ENCODE results near the gene CISD3.
"Not testable (repeated sequence)": the region's sequence is repeated elsewhere in the genome, so short reads cannot be mapped to it uniquely, and the experiment has no call there.

Gene CISD3

GRCh38 chr17:38707678-38708351 lies 22.3 kb upstream of the CISD3 start:
- no peak for DNase-seq (ENCODE audit: low read depth, low spot score)

DNA sequence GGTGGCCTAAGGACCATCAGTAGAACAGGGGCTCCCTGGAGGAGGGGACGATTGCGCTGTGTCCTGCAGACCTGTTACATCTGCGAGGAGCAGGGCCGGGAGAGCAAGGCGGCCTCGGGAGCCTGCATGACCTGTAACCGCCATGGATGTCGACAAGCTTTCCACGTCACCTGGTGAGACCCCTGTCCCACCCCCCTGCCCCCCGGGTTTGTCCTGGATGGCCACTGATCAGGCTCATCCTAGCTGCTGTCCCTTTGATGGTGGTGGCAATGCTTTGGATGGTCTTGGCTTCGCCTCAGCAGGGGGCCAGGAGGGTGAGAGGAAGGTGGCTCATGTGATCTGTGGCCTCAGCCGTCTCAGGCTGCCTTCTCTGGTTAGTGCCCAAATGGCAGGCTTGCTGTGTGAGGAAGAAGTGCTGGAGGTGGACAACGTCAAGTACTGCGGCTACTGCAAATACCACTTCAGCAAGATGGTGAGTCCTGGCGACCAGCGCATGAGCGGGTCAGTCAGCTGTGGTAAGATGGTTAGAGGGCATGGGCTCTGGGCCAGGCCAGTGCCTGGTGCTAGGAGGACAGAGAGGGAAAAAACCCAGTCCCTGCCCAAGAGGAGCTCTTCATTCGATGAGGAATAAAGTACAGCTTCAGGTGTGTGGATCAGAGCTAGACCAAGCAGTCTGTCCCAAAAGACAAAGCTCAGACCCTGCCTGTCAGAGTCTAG lies 20.9 kb upstream of the CISD3 start:
- DNase-seq (ENCODE audit: low read depth, low spot score): no peak

DNA sequence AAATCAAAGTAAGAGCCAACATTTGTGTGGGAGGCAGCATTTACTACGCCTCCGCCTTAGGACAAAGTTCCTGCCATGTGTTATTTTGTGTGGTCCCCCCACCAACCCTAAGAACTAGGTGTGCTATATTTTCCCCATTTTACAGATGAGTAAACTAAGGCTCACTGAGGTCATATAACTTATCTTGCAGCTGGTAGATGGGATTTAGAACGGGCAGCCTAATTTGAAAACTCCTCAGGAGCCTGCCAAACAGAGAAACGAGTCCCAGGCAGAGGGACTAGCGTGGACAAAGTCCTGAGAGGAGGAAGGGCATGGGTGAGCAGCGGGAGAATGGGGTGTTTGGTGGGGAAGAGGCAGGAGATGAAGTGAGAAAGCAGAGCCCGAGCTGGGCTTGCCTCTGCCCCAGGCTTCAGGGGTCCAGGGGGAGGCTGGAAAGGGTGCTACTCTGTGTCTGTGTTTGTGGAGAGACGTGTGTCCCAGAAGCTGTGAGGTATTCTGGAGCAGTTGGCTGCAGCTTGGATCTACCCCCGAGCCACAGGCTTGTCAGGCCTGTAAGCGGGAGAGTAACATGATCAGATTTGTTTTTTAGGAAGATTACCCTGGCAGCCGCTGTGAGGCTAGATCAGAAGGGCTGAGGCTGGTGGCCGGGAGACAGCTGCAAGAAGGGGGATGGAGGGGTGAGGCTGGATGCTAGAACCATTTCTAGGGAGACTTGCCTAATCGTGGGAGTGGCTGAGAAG lies 20.1 kb upstream of the CISD3 start:
- no peak for DNase-seq (ENCODE audit: low read depth, low spot score)

DNA sequence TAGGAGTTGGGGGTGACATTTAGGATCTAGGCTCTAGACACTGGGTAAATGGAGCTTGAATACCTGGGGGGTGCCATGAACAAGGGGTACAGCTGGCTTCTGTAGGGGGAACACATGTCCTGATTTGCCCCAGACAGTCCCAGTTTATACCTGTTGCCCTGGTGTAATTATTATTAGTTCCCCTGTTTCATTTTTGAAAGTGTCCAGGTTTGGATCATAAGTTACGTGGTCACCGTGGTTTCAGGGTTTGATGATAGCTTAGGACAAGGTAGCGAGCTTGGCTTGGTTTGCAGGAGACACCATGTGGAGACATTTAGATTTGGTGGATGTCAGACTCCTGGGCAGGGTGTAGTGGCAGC lies 19.6 kb upstream of the CISD3 start:
- DNase-seq (ENCODE audit: low read depth, low spot score): no peak

GRCh38 chr17:38710985-38711384 lies 19.2 kb upstream of the CISD3 start:
- DNase-seq (ENCODE audit: low read depth, low spot score): no peak

- no peak for DNase-seq (ENCODE audit: low read depth, low spot score)
Observed at GRCh38 chr17:38711792-38712571, 18.2 kb upstream of the CISD3 start.

DNA sequence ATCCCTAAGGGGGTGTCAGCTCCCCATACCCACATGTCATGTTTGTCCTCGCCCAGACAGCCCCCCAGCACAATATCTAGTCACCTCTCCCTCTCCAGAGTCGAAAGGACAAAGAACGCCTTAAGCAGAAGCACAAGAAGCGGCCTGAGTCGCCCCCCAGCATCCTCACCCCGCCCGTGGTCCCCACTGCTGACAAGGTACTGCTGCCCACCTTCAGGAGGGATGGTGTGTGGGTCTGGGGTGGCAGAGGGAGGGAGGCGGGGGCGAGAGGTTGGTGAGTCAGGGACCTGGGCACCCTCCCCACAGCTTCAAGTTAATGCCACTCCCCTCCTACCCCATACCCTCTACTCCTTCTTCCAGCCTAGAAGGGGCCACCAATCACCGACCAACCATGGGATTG lies 17.5 kb upstream of the CISD3 start:
- DNase-seq (ENCODE audit: low read depth, low spot score): no peak

DNA sequence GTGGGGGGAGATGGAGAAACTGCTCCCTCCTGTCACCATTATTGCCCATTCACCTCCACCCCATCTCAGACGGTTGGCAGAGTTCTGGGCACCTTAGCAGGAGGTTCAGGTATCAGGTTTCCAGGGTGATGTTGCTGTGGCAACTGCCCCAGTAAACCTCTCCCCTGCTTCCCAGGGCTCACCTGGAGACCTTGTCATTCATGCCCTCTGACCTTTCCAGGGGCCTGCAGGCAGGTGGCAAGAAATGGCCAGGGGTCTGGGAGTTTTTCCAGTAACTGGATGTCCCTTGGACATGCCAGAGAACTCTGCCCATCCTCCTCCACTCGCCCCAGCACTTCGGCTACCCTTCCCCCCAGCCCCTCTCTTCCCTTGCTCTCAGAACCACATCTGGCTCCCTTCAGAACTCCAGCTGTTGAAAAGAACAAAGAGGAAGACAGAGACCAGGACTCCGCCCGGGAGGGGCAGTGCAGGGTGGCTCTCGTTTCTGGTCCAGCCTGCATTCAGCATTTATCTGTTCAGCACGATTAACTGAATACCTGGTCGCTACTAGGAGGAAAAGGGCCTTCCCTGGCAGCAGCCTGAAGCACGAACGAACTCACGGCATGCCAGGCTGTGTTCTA lies 16.6 kb upstream of the CISD3 start:
- DNase-seq (ENCODE audit: low read depth, low spot score): no peak

DNA sequence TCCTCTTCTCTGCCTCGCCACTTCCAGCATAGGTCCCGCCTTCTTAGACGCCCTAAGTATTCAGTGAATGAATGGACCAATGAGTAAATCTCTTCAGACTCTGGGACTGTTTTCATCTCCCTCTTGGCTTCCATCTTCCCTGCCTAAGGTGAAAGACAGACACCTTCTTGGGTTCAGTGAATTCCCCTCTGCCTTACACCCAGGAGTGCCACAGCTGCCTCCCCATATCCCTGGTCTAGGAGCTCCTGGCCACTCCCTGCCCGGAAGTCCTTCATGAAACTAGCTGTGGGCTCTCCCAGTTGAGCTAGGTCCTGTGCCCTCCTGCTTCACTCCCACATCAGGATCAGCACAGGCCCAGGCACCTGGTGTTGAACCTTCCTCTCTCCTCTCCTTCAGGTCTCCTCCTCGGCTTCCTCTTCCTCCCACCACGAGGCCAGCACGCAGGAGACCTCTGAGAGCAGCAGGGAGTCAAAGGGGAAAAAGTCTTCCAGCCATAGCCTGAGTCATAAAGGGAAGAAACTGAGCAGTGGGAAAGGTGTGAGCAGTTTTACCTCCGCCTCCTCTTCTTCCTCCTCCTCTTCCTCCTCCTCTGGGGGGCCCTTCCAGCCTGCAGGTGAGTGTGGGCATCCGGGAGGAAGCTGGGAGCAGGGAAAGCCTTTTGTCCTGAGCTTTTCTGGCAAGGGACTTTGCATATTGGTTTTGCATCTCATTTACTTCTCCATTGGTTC lies 14.8 kb upstream of the CISD3 start:
- no peak for DNase-seq (ENCODE audit: low read depth, low spot score)

- DNase-seq (ENCODE audit: low read depth, low spot score): no peak
Observed at GRCh38 chr17:38716368-38717005, 13.7 kb upstream of the CISD3 start.

DNA sequence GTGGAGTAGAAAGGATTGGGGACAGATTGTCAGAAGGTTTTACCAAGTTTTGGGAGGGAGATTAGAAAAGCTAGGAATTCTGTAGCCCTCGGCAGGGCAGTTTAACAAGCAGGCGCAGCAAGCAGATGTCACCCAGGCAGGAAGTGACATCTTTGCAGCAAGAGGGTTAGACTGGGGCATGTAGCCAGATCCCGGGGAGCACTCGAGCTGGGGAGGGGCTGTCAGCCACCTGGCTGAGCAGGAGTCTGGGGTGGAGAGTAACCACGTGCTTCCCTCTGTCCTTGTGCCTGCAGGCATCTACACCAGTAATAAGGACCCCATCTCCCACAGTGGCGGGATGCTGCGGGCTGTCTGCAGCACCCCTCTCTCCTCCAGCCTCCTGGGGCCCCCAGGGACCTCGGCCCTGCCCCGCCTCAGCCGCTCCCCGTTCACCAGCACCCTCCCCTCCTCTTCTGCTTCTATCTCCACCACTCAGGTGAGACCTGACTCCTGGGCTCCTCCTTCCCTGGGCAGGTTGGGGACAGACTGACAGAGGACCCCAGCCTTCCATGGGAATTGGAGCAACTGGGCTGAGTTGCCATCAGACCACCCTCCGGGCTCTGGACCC lies 12.9 kb upstream of the CISD3 start:
- DNase-seq (ENCODE audit: low read depth, low spot score): no peak

- DNase-seq (ENCODE audit: low read depth, low spot score): no peak
Observed at GRCh38 chr17:38719289-38719942, 10.7 kb upstream of the CISD3 start.

DNA sequence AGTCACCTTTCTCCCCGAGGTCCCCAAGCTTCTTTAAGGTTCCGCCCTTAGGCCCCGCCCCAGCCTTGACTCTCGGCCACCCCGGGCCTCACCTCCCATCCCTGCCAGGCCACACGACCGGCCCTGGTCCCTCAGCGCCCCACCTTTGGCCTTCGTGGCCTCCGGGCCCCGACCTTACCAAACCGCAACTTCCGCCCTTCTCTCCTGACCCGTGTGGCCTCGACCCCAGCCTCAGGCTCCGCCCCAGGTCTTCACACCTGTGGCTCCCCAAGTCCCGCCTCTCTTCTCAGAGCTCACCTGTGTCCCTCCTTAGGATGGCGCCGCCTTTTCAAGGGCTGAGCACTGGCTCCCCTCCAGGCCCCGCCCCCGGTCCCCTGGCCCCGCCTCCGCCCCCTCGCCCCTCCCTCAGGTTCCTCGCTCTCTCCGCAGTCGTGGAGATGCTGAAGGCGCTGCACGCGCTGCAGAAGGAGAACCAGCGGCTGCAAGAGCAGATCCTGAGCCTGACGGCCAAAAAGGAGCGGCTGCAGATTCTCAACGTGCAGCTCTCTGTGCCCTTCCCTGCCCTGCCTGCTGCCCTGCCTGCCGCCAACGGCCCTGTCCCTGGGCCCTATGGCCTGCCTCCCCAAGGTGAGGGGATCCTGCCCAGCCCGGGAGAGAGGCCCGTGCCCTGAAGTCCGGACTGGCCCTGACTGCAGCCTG lies 10.0 kb upstream of the CISD3 start:
- no peak for DNase-seq (ENCODE audit: low read depth, low spot score)

DNA sequence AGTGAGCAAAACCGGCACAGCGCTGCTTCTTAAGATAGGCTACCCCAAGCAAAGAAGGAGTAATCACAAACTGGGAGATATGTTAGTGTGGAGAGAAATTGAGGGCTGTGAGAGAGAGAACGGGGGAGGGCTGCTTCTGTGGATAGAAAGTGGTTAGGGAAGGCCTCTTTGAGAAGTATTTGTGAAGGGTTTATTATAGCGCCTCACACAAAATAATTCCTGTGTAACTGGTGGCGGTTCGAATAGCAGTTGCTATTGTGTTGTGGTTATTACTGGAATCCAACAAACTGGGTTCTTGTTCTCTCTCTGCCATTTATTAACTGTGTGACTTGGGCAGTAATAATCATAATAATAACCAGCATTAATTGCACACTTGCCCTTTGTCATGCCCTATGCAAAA lies 9.2 kb upstream of the CISD3 start:
- DNase-seq (ENCODE audit: low read depth, low spot score): no peak

DNA sequence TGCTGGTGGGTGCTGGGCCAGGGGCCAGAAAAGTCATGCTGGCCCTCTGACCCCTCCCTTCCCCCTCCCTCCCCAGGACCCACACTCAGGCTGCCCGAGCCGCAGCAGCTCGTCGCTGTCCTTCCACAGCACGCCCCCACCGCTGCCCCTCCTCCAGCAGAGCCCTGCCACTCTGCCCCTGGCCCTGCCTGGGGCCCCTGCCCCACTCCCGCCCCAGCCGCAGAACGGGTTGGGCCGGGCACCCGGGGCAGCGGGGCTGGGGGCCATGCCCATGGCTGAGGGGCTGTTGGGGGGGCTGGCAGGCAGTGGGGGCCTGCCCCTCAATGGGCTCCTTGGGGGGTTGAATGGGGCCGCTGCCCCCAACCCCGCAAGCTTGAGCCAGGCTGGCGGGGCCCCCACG lies 8.3 kb upstream of the CISD3 start:
- no peak for DNase-seq (ENCODE audit: low read depth, low spot score)

DNA sequence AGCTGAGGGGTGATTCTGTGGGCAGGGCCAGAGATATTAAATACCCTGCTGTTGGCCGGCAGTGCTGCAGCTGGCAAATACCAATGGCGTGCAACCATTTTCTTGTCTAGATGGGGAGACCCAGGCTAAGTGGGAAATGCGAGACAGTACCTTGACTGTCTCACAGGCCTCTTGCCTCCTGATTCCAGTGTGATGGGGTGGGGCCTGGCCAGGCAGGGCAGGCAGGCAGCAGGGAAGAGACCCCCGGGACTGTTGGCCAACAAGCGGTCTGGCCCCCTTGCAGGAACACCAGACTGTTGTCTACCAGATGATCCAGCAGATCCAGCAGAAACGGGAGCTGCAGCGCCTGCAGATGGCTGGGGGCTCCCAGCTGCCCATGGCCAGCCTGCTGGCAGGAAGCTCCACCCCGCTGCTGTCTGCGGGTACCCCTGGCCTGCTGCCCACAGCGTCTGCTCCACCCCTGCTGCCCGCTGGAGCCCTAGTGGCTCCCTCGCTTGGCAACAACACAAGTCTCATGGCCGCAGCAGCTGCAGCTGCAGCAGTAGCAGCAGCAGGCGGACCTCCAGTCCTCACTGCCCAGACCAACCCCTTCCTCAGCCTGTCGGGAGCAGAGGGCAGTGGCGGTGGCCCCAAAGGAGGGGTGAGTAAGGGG lies 5.7 kb upstream of the CISD3 start:
- no peak for DNase-seq (ENCODE audit: low read depth, low spot score)

- no peak for DNase-seq (ENCODE audit: low read depth, low spot score)
Observed at GRCh38 chr17:38725066-38725465, 5.1 kb upstream of the CISD3 start.

DNA sequence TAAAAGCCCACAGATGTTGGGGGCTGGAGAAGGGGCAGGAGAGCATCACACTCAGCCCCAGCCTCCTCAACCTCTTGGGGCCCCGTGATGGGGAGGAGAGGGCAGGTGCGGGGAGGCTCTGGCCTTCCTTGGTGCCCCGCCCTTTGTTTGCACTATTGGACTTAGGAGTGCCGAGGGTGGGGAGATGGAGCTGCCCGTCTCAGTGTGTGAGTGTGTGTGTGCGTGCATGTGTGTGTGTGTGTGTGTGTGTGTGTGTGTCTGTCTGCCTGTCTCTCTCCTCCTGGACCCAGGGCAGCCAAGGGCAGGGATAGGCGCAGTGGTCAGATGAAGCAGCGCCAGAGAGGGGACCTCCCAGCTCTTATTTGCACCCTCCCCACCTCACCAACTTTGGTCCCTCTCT lies 4.0 kb upstream of the CISD3 start:
- not testable (repeated sequence) for DNase-seq (ENCODE audit: low read depth, low spot score)

Measured in activated CD4-positive, CD25-positive, alpha-beta regulatory T cell treated with anti-CD3 and anti-CD28 coated beads, Interleukin-2, amount 50 U/mL, for 16 hours (primary cell).